ENCODE results near the gene SAC3D1.

DNA sequence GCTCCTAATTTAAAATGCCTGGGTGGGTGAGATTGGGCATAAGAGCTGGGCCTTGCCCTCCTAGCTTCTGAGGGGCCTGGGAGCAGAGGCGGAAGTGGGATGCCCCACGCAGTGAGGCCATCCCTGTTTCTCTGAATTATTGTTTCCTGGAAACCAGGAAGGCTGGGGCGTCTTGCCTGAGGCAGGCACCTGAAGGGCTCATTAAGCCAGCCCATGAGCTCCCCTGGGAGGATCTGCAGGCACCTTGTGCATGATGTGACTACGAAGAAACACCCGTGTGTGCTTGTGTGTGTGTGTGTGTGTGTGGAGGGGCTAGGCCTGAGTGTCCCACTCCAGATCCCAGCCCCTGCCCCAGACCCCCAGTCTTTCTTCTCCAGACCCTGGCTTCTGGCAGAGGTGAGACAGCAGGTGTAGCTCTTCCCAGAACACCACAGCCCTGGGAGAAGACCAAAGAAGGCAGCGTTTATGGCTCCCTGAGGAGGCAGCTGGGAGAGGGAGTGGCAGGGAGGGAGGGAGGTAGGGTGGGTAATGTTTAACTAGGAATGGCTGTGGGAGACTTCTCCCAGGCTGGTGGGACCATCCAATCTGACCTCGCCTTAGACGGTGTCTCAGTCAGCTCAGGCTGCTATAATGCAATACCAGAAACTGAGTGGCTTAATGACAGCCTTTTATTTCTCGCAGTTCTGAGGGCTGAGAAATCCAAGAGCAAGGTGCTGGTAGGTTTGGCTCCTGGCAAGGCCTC is 42.1 kb upstream of the SAC3D1 start:
- TF ChIP-seq, protein P1, sequence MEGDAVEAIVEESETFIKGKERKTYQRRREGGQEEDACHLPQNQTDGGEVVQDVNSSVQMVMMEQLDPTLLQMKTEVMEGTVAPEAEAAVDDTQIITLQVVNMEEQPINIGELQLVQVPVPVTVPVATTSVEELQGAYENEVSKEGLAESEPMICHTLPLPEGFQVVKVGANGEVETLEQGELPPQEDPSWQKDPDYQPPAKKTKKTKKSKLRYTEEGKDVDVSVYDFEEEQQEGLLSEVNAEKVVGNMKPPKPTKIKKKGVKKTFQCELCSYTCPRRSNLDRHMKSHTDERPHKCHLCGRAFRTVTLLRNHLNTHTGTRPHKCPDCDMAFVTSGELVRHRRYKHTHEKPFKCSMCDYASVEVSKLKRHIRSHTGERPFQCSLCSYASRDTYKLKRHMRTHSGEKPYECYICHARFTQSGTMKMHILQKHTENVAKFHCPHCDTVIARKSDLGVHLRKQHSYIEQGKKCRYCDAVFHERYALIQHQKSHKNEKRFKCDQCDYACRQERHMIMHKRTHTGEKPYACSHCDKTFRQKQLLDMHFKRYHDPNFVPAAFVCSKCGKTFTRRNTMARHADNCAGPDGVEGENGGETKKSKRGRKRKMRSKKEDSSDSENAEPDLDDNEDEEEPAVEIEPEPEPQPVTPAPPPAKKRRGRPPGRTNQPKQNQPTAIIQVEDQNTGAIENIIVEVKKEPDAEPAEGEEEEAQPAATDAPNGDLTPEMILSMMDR (conservative IDR thresholded peaks at IDR 0.05; ENCODE audit: low read depth, low read length) = no peak
- no peak for TF ChIP-seq NFE2L2 (IDR thresholded peaks at IDR 0.05; ENCODE audit: low read depth, low read length)
- TF ChIP-seq BHLHE40 (IDR thresholded peaks at IDR 0.05; ENCODE audit: low read depth, low read length) = no peak
